Hypothalamus (tissue), 51 donors: Measurements from ENCODE around the gene MRPL42.
"Not testable (repeated sequence)": the region's sequence is repeated elsewhere in the genome, so short reads cannot be mapped to it uniquely, and the experiment has no call there.

Experiments
- DNase-seq, 51 donors: peaks; one replicate each; lab custom pipeline; 2025; lab: John Stamatoyannopoulos, UW

MRPL42 gene

GRCh38 chr12:93536766-93537488 is 69.6 kb downstream of the MRPL42 start:
- peak in 2 of 51 donors; percentile 1 to 4 for DNase-seq

GRCh38 chr12:93537769-93538168 is 70.5 kb downstream of the MRPL42 start:
- no peak for DNase-seq

- no peak for DNase-seq
These were observed 72.5 kb downstream of the MRPL42 start for GRCh38 chr12:93539821-93540220.

GRCh38 chr12:93540466-93540865 is 73.2 kb downstream of the MRPL42 start:
- DNase-seq = no peak

GRCh38 chr12:93541578-93542225 is 74.4 kb downstream of the MRPL42 start:
- no peak for DNase-seq

- no peak for DNase-seq
These were observed 80.5 kb downstream of the MRPL42 start for GRCh38 chr12:93547778-93548177.

GRCh38 chr12:93549174-93549573 is 81.9 kb downstream of the MRPL42 start:
- DNase-seq = no peak

GRCh38 chr12:93550748-93551611 is 83.7 kb downstream of the MRPL42 start:
- no peak for DNase-seq

GRCh38 chr12:93552427-93552826 is 85.1 kb downstream of the MRPL42 start:
- no peak for DNase-seq

- not testable (repeated sequence) for DNase-seq
These were observed 90.6 kb downstream of the MRPL42 start for GRCh38 chr12:93557879-93558278.

- not testable (repeated sequence) for DNase-seq
These were observed 91.4 kb downstream of the MRPL42 start for GRCh38 chr12:93558685-93559084.

GRCh38 chr12:93563807-93564538 is 96.7 kb downstream of the MRPL42 start:
- DNase-seq = no peak

- DNase-seq = no peak
These were observed 98.4 kb downstream of the MRPL42 start for GRCh38 chr12:93565760-93566159.
